SK-N-MC (cell line): ENCODE measurements around the gene CACNA1S.

Source experiments
- DNase-seq: peaks from one replicate; pipeline ENCODE4 v3.0.0-alpha.2; 2011; ENCODE audit warnings: low read depth, low spot score
- H3K27ac ChIP-seq: fragments of 200-600 bp; sonication (generic); 2 replicates; pipeline ENCODE4 v1.5.1; 2016; ENCODE audit warnings: mixed run types
- H3K36me3 ChIP-seq: fragments of 200-600 bp; sonication (generic); 2 replicates; pipeline ENCODE4 v1.6.1; 2017; ENCODE audit warnings: antibody characterized with exemption, low read length, mixed read lengths; ENCODE audit not compliant: insufficient read depth
- H3K4me3 ChIP-seq: fragments of 200-600 bp; sonication (generic); 2 replicates; pipeline ENCODE4 v1.5.1; 2016
- H3K9ac ChIP-seq: fragments of 200-600 bp; sonication (generic); 2 replicates; pipeline ENCODE4 v1.8.0; 2017; ENCODE audit warnings: mixed run types, mixed read lengths; ENCODE audit not compliant: insufficient read length
- H3K9me3 ChIP-seq: fragments of 200-600 bp; sonication (generic); 2 replicates; pipeline ENCODE4 v1.6.1; 2017; ENCODE audit warnings: low read depth, mild to moderate bottlenecking, antibody characterized with exemption, low read length, moderate library complexity, mixed read lengths
- EZH2 ChIP-seq: fragments of 200-600 bp; sonication (generic); IDR thresholded peaks from one replicate; pipeline ENCODE4 v1.6.1; 2017; ENCODE audit warnings: antibody characterized with exemption
- FOXP2 ChIP-seq: optimal IDR thresholded peaks from 2 replicates; pipeline ENCODE3; 2011; ENCODE audit warnings: mild to moderate bottlenecking, moderate library complexity; ENCODE audit not compliant: insufficient read depth; ENCODE audit errors: extremely low read length, control extremely low read depth
- POLR2AphosphoS5 ChIP-seq: IDR thresholded peaks from 2 replicates; pipeline ENCODE4 v1.6.1; 2012; ENCODE audit warnings: mild to moderate bottlenecking, low read depth, low read length, borderline replicate concordance

Gene CACNA1S

GRCh38 chr1:201095581-201095980, 16.6 kb downstream of the CACNA1S start:
- TF ChIP-seq POLR2AphosphoS5: no peak
- TF ChIP-seq FOXP2: no peak
- no peak for TF ChIP-seq EZH2
- no peak for DNase-seq
- no peaks in the 10 kb centered on the region for H3K9me3 ChIP-seq
- no peak overlapping the region for H3K9ac ChIP-seq
- H3K27ac ChIP-seq: no peak overlapping the region
- H3K4me3 ChIP-seq: no peak overlapping the region
- H3K36me3 ChIP-seq: no peaks in the 10 kb centered on the region

DNA sequence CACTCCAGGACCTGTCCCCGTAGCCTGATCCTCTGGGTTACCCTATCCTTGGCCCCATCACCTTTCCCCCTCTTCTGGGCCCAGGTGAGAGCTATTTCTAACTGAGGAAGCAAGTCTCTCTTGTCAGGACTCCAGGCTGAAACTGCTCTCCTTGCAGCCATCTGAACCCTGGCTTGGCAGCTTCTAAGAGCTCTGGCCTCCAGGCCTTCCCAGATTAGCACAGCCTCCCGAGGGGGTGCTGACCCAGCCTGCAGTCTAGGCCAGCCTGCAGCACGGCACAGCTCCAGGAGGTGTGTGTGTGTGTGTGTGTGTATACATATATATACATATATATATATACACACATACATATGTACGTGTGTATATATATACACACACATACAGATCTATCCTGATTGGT, 17.4 kb downstream of the CACNA1S start:
- Histone ChIP-seq H3K9me3 (no peaks in the 10 kb centered on the region), H3K36me3 (no peaks in the 10 kb centered on the region), H3K4me3 (no peak overlapping the region), H3K27ac (no peak overlapping the region), H3K9ac (no peak overlapping the region)
- no peak for DNase-seq
- TF ChIP-seq FOXP2: no peak
- TF ChIP-seq POLR2AphosphoS5: no peak
- TF ChIP-seq EZH2: no peak

- H3K9ac ChIP-seq: no peak overlapping the region
- DNase-seq: no peak
- H3K9me3 ChIP-seq: no peaks in the 10 kb centered on the region
- no peak for TF ChIP-seq POLR2AphosphoS5
- no peak for TF ChIP-seq FOXP2
- TF ChIP-seq EZH2: no peak
- no peaks in the 10 kb centered on the region for H3K36me3 ChIP-seq
- no peak overlapping the region for H3K4me3 ChIP-seq
- no peak overlapping the region for H3K27ac ChIP-seq
These were observed 18.3 kb downstream of the CACNA1S start for GRCh38 chr1:201093962-201094361.

GRCh38 chr1:201093561-201093960, 18.7 kb downstream of the CACNA1S start:
- no peak overlapping the region for H3K27ac ChIP-seq
- H3K9me3 ChIP-seq: no peaks in the 10 kb centered on the region
- H3K36me3 ChIP-seq: no peaks in the 10 kb centered on the region
- no peak overlapping the region for H3K4me3 ChIP-seq
- no peak overlapping the region for H3K9ac ChIP-seq
- DNase-seq: no peak
- no peak for TF ChIP-seq FOXP2
- no peak for TF ChIP-seq EZH2

- Histone ChIP-seq H3K9me3 (no peaks in the 10 kb centered on the region), H3K36me3 (no peaks in the 10 kb centered on the region), H3K27ac (no peak overlapping the region), H3K4me3 (no peak overlapping the region), H3K9ac (no peak overlapping the region)
- TF ChIP-seq FOXP2 (no peak), EZH2 (no peak), POLR2AphosphoS5 (no peak)
- no peak for DNase-seq
These were observed 19.5 kb downstream of the CACNA1S start for GRCh38 chr1:201092738-201093137.

DNA sequence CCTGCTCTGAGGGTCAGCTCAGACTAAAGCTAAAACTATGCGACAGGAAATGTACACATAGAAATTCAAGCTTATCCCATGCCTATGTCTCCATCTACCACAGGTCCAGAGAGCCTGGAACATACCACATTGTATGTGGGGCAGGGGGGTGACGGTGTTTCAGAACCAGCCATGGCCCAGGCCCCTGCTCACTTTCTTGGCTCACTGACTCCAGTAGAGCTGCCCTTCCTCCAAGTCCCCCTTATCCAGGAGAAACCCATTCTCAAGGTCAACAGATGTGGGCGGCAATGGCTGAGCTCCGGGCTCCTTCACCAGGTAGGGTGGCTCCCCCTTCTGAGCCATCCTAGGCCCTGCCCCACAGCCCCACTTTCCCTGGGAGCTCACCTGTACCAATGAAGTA, 21.0 kb downstream of the CACNA1S start:
- no peak overlapping the region for H3K9ac ChIP-seq
- H3K36me3 ChIP-seq: no peaks in the 10 kb centered on the region
- TF ChIP-seq EZH2 (no peak), FOXP2 (no peak), POLR2AphosphoS5 (no peak)
- no peak for DNase-seq
- no peak overlapping the region for H3K4me3 ChIP-seq
- H3K9me3 ChIP-seq: no peaks in the 10 kb centered on the region
- H3K27ac ChIP-seq: no peak overlapping the region

DNA sequence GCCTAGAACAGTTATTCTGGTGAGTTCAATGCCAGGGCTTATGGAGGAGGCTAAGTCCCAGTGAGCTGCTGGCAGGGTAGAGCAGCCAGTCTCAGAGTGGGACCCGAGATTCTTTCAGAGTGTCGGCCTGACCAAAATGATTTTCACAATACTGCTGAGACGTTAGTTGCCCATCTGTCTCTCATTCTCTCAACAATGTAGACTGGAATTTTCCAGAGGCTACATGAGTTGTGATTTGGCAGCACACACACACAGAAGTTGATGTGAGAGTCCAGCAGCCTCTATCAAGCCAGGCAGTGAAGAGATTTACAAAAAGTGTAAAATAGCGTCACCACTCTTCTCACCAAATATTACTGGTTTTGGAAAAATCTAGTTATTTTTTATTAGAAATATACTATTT, 21.7 kb downstream of the CACNA1S start:
- H3K4me3 ChIP-seq: no peak overlapping the region
- no peaks in the 10 kb centered on the region for H3K36me3 ChIP-seq
- no peak for TF ChIP-seq POLR2AphosphoS5
- no peak for TF ChIP-seq EZH2
- TF ChIP-seq FOXP2: no peak
- no peak for DNase-seq
- no peak overlapping the region for H3K27ac ChIP-seq
- no peaks in the 10 kb centered on the region for H3K9me3 ChIP-seq
- no peak overlapping the region for H3K9ac ChIP-seq

DNA sequence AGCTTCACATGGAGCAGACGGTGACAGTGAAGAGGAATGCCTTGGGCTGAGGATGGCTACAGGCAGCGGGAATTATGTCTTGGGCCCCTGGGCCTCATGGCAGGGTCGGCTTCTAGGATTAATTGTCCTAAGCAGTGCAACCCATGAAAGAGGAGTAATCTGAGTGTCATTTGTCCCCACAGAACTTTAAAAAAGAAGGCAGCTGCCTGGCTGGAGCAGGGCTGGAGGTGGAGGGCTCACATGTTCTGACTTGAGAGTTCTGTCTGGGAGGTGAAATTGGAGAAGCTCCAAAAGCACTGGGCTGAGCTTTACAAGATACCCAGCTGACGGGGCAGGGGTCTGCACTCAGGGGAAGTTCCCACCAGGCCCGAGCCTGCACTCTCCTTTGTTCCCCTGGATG, 22.6 kb downstream of the CACNA1S start:
- no peak for TF ChIP-seq EZH2
- TF ChIP-seq FOXP2: no peak
- TF ChIP-seq POLR2AphosphoS5: no peak
- Histone ChIP-seq H3K36me3 (no peaks in the 10 kb centered on the region), H3K4me3 (no peak overlapping the region), H3K27ac (no peak overlapping the region), H3K9ac (no peak overlapping the region), H3K9me3 (no peaks in the 10 kb centered on the region)
- DNase-seq: no peak

DNA sequence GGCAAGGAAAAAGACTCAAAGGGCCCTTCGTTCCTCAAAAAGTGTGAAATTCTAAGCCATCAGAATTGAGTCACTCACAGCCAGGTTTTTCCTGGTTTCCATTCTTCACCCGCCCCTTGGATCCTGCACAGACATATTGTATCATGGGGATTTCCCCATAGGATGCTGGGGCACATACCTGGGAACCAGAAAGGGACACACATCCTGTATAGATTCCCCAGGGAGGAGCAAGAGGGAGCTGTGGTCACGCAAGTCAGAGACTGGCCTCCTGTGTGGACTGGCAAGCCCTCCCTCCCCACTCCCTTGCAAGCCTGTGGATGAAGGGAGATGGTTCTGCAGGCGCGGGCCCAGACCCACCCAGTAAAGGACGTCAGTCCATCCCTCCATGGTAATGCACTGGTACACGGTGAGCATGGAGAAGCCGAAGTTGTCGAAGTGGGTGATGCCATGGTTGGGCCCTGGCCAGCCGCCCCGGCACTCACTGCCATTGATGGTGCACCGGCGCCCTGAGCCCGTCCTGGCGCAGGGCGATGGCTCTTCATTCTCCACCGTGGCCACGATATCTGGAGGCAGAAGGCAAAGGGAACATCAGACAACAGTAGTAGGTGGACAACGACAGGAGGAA, 23.2 kb downstream of the CACNA1S start:
- Histone ChIP-seq H3K36me3 (no peaks in the 10 kb centered on the region), H3K9ac (no peak overlapping the region), H3K9me3 (no peaks in the 10 kb centered on the region), H3K4me3 (no peak overlapping the region), H3K27ac (no peak overlapping the region)
- TF ChIP-seq POLR2AphosphoS5: no peak
- TF ChIP-seq FOXP2: no peak
- no peak for TF ChIP-seq EZH2
- no peak for DNase-seq

DNA sequence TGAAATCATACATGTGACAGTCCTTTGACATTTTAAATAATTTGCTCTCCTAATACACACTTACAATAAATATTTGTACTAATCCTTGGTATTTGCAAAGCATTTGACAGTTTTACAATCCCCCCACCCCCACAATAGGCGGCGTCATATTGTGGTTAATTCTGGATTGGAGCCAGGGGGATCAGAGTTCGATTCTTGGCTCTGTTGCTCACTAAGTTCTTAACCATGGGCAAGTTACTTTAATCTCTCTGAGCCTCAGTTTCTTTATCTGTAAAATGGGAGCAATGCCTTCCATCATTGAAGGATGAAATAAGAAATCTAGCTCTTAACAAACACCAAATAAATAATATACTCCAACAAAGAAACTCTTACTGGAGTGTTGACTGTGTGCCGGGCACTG, 23.8 kb downstream of the CACNA1S start:
- H3K4me3 ChIP-seq: no peak overlapping the region
- H3K36me3 ChIP-seq: no peaks in the 10 kb centered on the region
- no peak overlapping the region for H3K9ac ChIP-seq
- TF ChIP-seq POLR2AphosphoS5: no peak
- TF ChIP-seq FOXP2: no peak
- no peak for DNase-seq
- H3K9me3 ChIP-seq: no peaks in the 10 kb centered on the region
- no peak overlapping the region for H3K27ac ChIP-seq
